GM23338 (cell line): Measurements from ENCODE around the gene BCORL1.

Source experiments
- CREB1 ChIP-seq: fragments of 250-450 bp; sonication (Bioruptor Pico); IDR thresholded peaks from 2 replicates; pipeline ENCODE4 v1.5.0; 2020; ENCODE audit warnings: low read depth, mild to moderate bottlenecking, moderate library complexity
- EZH2 ChIP-seq: fragments of 200-600 bp; sonication (generic); IDR thresholded peaks from one replicate; pipeline ENCODE4 v1.8.0; 2017; ENCODE audit warnings: antibody characterized with exemption, mild to moderate bottlenecking, low read depth; ENCODE audit not compliant: unreplicated experiment
- TF ChIP-seq, protein P1 (sequence below), 2 experiments: fragments of 200-600 bp in 1 of 2; sonication (generic) in 1 of 2; conservative IDR thresholded peaks; 2 replicates each; pipeline versions ENCODE4 v1.5.1 to v1.6.1; 2016 to 2017; ENCODE audit warnings: antibody characterized with exemption in 2 of 2, low read depth in 2 of 2, mild to moderate bottlenecking in 2 of 2, moderate library complexity in 1 of 2
- TF ChIP-seq, protein P2 (sequence below): IDR thresholded peaks from 2 replicates; pipeline ENCODE4 v1.6.1; 2016; ENCODE audit warnings: antibody characterized with exemption

DNA sequence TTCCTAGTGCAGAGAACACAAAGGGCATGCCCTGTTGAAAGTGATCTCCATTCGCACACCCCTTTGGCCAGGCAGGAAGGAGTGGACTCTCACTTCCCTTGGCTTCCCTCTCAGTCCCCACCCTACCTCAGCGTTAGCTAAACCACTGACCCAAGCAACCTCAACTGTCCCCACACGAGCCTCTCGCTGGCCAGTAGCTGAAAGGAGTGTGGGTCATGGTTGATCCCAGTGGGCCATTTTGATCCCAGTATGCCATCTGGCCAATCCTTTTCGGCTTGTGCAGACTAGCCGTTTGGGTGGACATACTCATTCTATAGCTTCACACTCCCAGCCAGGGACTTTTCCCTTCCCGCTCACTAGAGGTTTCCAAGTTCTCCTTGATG lies 24.4 kb upstream of the BCORL1 start:
- TF ChIP-seq, protein P1, sequence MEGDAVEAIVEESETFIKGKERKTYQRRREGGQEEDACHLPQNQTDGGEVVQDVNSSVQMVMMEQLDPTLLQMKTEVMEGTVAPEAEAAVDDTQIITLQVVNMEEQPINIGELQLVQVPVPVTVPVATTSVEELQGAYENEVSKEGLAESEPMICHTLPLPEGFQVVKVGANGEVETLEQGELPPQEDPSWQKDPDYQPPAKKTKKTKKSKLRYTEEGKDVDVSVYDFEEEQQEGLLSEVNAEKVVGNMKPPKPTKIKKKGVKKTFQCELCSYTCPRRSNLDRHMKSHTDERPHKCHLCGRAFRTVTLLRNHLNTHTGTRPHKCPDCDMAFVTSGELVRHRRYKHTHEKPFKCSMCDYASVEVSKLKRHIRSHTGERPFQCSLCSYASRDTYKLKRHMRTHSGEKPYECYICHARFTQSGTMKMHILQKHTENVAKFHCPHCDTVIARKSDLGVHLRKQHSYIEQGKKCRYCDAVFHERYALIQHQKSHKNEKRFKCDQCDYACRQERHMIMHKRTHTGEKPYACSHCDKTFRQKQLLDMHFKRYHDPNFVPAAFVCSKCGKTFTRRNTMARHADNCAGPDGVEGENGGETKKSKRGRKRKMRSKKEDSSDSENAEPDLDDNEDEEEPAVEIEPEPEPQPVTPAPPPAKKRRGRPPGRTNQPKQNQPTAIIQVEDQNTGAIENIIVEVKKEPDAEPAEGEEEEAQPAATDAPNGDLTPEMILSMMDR (conservative IDR thresholded peaks at IDR 0.05; ENCODE audit: low read depth in 2 of 2) = no peak
- TF ChIP-seq CREB1 (CRISPR knock-in tag) (no peak), EZH2 (no peak)
- TF ChIP-seq, protein P2, sequence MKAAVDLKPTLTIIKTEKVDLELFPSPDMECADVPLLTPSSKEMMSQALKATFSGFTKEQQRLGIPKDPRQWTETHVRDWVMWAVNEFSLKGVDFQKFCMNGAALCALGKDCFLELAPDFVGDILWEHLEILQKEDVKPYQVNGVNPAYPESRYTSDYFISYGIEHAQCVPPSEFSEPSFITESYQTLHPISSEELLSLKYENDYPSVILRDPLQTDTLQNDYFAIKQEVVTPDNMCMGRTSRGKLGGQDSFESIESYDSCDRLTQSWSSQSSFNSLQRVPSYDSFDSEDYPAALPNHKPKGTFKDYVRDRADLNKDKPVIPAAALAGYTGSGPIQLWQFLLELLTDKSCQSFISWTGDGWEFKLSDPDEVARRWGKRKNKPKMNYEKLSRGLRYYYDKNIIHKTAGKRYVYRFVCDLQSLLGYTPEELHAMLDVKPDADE = no peak
